GM21390 (cell line): ENCODE measurements around the gene LYPD8.

ENCODE experiments used
- ATAC-seq: cut with Tn5 transposase; IDR thresholded peaks from one replicate; pipeline ENCODE4 v1.9.1; 2021; ENCODE audit not compliant: unreplicated experiment

The LYPD8 gene

DNA sequence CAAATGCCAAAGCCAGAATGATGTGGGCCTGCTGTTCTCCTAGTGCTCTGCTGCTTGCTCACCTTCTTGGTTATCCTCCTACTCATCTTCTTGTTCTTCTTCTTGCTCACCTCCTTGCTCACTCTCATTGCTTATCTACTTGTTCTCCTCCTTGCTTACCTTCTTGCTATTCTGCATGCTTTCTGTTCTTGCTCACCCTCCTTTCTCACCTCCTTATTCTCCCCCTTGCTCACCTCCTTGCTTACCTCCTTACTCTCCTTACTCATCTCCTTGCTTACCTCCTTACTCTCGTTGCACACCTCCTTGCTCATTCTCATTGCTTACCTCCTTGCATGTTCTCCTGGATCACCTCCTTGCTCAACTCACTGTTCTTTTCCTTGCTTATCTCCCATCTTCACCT, 52.8 kb downstream of the LYPD8 start, which contains the start of gene OR14I1:
TSS of gene OR14I1 (minus strand) at position 53 of the 400 bp plus-strand sequence.
- ATAC-seq = no peak

GRCh38 chr1:248699099-248699498, 56.5 kb downstream of the LYPD8 start:
- no peak for ATAC-seq

DNA sequence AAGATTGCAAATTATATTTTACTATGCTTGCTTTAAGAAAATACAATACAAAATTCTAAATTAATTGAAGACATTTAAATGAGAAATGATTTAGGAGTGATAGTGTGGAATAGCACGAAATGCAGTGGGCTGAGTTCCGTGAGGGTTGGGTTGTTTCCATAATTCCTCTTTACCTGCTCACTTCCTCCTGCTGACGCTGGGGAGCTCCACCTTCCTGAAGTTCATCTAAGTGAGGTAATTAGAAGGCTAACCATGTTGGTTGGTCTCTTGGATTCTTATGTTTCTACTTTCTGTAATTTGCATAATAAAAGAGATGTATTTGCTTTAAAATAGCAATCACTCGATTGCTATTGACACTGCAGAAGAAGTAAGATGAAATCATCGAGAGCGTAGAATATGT, 57.7 kb downstream of the LYPD8 start:
- no peak for ATAC-seq

GRCh38 chr1:248696774-248697173, 58.8 kb downstream of the LYPD8 start:
- no peak for ATAC-seq

DNA sequence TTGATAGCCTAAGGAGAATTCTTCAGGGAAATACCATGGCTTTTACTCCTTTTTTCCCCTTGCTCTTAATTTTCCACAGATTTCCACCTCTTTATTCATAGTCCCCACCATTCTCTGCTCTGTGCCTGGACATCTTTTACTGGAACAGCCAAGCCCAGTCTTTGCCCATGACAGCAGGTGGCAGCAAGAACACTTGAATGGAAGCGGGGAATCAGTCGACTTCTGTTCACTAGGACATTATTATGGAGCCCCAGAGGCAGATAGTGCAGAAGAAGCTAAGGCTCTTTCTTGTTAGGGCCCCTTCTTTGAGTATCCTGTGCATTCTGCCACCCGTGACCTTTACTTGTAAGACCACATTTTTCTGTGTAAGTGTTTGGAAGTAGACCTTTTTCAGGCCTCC, 59.3 kb downstream of the LYPD8 start:
- ATAC-seq = no peak

DNA sequence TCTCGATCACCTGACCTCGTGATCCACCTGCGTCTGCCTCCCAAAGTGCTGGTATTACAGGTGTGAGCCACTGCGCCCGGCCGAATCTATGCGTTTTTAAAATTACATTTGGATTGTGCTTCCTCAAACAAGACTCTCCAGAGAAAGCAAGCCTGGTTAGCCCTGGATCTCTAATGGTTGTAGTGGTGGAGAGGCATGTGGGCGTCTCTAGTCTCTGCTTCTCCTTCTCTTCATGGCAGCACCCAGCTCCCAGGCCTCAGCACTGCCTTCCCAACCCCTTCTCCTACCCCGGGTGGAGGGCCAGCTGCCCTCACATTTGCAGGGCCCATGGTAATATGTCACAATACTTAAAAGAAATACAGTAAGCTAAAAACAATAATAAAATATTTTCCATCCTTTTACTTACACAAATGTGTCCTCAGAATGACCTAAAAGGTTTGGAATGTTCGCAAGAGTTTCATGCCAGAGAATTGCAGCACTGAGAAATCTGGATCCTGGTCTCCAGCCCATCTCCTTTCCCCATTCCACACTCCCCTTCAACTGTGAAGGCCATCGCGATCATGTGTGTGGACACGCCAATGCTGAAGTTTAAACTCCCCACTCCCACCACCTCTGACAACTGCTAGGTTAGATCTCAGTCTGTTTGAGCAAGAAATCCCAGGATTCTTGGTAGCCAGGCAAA, 60.0 kb downstream of the LYPD8 start:
- no peak for ATAC-seq

DNA sequence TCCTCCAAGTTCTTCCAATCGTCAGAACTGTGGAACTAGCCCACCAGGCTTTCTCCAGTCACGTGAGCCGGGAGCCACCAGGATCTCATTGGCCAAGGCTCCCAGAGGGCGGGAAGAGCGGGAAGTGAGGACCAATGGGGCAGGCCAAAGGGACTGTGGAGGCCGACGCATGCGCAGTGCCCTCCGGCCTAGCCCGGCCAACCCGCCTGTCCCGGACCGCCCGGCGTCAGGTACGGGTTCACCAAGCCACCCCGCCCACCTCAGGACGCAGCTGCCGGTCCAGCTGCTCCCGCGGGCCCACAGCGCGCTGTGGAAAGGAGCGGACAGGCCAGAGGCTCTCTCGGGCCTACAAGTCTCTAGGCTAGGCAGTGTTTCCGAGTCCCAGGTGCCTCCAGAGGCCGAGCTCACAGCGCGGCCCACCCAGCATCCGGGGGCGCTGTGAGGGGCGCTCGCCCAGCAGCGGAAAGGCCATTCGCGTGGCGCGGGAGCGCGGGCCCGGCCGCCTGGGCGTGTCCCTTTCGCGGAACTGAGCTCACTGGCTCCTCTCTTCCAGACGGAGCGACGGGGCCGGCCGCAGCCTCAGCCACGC, 63.9 kb downstream of the LYPD8 start:
- ATAC-seq = no peak
